NCI-H1436 treated with DMSO at 0.1 percent for 48 hours (cell line): Measurements from ENCODE around the gene DSG3.

Experiments
- DNase-seq: peaks from one replicate; lab custom pipeline; 2025; lab: John Stamatoyannopoulos, UW

Gene DSG3

GRCh38 chr18:31516437-31516836 lies 68.9 kb downstream of the DSG3 start:
- no peak for DNase-seq

GRCh38 chr18:31526374-31526773 lies 78.8 kb downstream of the DSG3 start:
- DNase-seq = no peak
